ENCODE data around the gene SLC6A17.

DNA sequence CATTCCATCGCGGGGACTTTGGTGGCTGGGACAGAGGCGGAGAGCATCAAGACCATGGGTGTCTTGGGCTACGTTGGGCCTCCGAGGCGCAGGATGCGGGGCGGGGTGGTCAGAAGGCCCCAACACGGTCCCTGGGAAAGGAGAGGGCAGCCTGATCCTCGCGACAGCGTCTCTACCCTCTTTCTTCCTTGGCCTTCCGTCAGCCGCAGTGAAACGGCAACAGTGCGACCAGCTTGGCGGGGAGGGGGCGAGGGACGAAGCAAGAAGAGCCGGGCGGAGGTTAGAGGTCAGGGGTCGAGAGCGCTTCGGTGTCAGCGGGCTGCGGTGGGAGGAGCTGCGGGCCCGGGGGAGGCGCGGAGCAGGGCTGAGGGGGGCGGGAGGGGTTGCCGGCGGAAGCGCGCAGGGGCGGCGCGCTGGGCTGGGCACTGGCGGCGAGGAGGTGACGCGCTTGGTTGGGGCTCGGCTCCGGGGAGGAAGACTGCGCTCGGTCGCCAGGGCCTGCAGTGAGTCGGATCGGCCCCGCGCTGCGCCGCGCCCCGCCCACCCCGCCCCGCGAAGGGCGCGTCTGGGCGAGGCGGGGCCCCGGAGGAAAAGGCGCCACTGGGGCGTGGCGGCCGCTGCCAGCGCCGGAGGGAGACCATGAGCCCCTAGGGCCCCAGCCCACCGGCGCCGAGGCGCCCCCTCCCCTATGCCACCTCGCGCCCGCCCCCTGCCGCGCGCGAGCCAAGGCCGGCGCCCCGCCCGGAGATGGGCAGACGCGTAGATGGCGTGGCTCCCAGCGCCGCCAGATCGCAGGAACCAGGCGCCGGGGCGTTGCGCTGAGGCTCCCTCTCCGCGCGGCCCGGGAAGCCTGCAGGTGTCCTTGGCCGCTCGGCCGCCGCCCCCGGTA lies 59.7 kb downstream of the SLC6A17 start, which contains the start of gene KCNC4:
- TF ChIP-seq, protein P1, sequence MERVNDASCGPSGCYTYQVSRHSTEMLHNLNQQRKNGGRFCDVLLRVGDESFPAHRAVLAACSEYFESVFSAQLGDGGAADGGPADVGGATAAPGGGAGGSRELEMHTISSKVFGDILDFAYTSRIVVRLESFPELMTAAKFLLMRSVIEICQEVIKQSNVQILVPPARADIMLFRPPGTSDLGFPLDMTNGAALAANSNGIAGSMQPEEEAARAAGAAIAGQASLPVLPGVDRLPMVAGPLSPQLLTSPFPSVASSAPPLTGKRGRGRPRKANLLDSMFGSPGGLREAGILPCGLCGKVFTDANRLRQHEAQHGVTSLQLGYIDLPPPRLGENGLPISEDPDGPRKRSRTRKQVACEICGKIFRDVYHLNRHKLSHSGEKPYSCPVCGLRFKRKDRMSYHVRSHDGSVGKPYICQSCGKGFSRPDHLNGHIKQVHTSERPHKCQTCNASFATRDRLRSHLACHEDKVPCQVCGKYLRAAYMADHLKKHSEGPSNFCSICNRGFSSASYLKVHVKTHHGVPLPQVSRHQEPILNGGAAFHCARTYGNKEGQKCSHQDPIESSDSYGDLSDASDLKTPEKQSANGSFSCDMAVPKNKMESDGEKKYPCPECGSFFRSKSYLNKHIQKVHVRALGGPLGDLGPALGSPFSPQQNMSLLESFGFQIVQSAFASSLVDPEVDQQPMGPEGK (CRISPR knock-in tag; IDR thresholded peaks at IDR 0.05; ENCODE audit: borderline replicate concordance), result no peak
- TF ChIP-seq PPARA (CRISPR knock-in tag; IDR thresholded peaks at IDR 0.05; ENCODE audit: borderline replicate concordance), result no peak
- TF ChIP-seq, protein P2, sequence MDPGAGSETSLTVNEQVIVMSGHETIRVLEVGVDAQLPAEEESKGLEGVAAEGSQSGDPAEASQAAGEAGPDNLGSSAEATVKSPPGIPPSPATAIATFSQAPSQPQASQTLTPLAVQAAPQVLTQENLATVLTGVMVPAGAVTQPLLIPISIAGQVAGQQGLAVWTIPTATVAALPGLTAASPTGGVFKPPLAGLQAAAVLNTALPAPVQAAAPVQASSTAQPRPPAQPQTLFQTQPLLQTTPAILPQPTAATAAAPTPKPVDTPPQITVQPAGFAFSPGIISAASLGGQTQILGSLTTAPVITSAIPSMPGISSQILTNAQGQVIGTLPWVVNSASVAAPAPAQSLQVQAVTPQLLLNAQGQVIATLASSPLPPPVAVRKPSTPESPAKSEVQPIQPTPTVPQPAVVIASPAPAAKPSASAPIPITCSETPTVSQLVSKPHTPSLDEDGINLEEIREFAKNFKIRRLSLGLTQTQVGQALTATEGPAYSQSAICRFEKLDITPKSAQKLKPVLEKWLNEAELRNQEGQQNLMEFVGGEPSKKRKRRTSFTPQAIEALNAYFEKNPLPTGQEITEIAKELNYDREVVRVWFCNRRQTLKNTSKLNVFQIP (CRISPR knock-in tag; IDR thresholded peaks at IDR 0.05; ENCODE audit: borderline replicate concordance, low read depth), result no peak
- no peak for TF ChIP-seq ZFP30 (CRISPR knock-in tag; IDR thresholded peaks at IDR 0.05)
- TF ChIP-seq, protein P3, sequence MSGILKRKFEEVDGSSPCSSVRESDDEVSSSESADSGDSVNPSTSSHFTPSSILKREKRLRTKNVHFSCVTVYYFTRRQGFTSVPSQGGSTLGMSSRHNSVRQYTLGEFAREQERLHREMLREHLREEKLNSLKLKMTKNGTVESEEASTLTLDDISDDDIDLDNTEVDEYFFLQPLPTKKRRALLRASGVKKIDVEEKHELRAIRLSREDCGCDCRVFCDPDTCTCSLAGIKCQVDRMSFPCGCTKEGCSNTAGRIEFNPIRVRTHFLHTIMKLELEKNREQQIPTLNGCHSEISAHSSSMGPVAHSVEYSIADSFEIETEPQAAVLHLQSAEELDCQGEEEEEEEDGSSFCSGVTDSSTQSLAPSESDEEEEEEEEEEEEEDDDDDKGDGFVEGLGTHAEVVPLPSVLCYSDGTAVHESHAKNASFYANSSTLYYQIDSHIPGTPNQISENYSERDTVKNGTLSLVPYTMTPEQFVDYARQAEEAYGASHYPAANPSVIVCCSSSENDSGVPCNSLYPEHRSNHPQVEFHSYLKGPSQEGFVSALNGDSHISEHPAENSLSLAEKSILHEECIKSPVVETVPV (CRISPR knock-in tag; IDR thresholded peaks at IDR 0.05), result no peak
- TF ChIP-seq OSR1 (CRISPR knock-in tag; IDR thresholded peaks at IDR 0.05), result no peak
- TF ChIP-seq, protein P4, sequence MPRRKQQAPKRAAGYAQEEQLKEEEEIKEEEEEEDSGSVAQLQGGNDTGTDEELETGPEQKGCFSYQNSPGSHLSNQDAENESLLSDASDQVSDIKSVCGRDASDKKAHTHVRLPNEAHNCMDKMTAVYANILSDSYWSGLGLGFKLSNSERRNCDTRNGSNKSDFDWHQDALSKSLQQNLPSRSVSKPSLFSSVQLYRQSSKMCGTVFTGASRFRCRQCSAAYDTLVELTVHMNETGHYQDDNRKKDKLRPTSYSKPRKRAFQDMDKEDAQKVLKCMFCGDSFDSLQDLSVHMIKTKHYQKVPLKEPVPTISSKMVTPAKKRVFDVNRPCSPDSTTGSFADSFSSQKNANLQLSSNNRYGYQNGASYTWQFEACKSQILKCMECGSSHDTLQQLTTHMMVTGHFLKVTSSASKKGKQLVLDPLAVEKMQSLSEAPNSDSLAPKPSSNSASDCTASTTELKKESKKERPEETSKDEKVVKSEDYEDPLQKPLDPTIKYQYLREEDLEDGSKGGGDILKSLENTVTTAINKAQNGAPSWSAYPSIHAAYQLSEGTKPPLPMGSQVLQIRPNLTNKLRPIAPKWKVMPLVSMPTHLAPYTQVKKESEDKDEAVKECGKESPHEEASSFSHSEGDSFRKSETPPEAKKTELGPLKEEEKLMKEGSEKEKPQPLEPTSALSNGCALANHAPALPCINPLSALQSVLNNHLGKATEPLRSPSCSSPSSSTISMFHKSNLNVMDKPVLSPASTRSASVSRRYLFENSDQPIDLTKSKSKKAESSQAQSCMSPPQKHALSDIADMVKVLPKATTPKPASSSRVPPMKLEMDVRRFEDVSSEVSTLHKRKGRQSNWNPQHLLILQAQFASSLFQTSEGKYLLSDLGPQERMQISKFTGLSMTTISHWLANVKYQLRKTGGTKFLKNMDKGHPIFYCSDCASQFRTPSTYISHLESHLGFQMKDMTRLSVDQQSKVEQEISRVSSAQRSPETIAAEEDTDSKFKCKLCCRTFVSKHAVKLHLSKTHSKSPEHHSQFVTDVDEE (CRISPR knock-in tag; IDR thresholded peaks at IDR 0.05), result no peak
- TF ChIP-seq RARB (CRISPR knock-in tag; IDR thresholded peaks at IDR 0.05), result no peak
- TF ChIP-seq ISL1 (CRISPR knock-in tag; IDR thresholded peaks at IDR 0.05), result no peak
- TF ChIP-seq ZFP3 (CRISPR knock-in tag; IDR thresholded peaks at IDR 0.05), result no peak
- TF ChIP-seq, protein P5, sequence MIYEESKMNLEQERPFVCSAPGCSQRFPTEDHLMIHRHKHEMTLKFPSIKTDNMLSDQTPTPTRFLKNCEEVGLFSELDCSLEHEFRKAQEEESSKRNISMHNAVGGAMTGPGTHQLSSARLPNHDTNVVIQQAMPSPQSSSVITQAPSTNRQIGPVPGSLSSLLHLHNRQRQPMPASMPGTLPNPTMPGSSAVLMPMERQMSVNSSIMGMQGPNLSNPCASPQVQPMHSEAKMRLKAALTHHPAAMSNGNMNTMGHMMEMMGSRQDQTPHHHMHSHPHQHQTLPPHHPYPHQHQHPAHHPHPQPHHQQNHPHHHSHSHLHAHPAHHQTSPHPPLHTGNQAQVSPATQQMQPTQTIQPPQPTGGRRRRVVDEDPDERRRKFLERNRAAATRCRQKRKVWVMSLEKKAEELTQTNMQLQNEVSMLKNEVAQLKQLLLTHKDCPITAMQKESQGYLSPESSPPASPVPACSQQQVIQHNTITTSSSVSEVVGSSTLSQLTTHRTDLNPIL (CRISPR knock-in tag; IDR thresholded peaks at IDR 0.05; ENCODE audit: low read depth), result no peak
- TF ChIP-seq ESRRG (CRISPR knock-in tag; IDR thresholded peaks at IDR 0.05), result no peak
- TF ChIP-seq SNAI2 (CRISPR knock-in tag; IDR thresholded peaks at IDR 0.05), result no peak
